Stomach smooth muscle (tissue), 2 donors: ENCODE measurements around the gene IL34.
"Not testable (repeated sequence)": the region's sequence is repeated elsewhere in the genome, so short reads cannot be mapped to it uniquely, and the experiment has no call there.

Source experiments
- H3K27ac ChIP-seq: one replicate; pipeline ENCODE4 v1.7.0; 2013; ENCODE audit warnings: mild to moderate bottlenecking, low read length, inconsistent platforms
- H3K27me3 ChIP-seq, 2 donors: one replicate each; pipeline ENCODE4 v1.7.0; 2013; ENCODE audit warnings: low read length in 2 of 2; ENCODE audit not compliant: insufficient read depth in 2 of 2, control insufficient read depth in 1 of 2
- H3K36me3 ChIP-seq, 2 donors: one replicate each; pipeline ENCODE4 v1.7.0; 2013; ENCODE audit warnings: low read length in 2 of 2; ENCODE audit not compliant: control insufficient read depth in 2 of 2, insufficient read depth in 2 of 2
- H3K4me1 ChIP-seq: one replicate; pipeline ENCODE4 v1.7.0; 2013; ENCODE audit warnings: low read length; ENCODE audit not compliant: control insufficient read depth, insufficient read depth
- H3K4me3 ChIP-seq, 2 donors: one replicate each; pipeline ENCODE4 v1.7.0; 2013; ENCODE audit warnings: low read length in 2 of 2
- H3K9ac ChIP-seq, 2 donors: one replicate each; pipeline ENCODE4 v1.7.0; 2013; ENCODE audit warnings: low read length in 2 of 2, mild to moderate bottlenecking in 1 of 2
- H3K9me3 ChIP-seq, 2 donors: one replicate each; pipeline ENCODE4 v1.7.0; 2013; ENCODE audit warnings: low read length in 2 of 2; ENCODE audit not compliant: control insufficient read depth in 2 of 2
- donor health status: healthy.
- donor health status: Pancreatic carcinoma.

The IL34 gene

GRCh38 chr16:70670175-70670574 lies 23.8 kb downstream of the IL34 start:
- H3K4me3 ChIP-seq, result no peak overlapping the region
- H3K36me3 ChIP-seq, result peaks cover 53 to 62% of the 10 kb centered on the region in 2 donors

GRCh38 chr16:70670938-70671337 lies 24.6 kb downstream of the IL34 start:
- not testable (repeated sequence) for H3K9ac ChIP-seq, H3K9me3 ChIP-seq, H3K4me3 ChIP-seq, H3K27me3 ChIP-seq, H3K27ac ChIP-seq, H3K4me1 ChIP-seq
- peaks cover 51 to 59% of the 10 kb centered on the region in 2 donors for H3K36me3 ChIP-seq

More at GRCh38 chr16:70670175-70670574, 23.8 kb downstream of the IL34 start:
- Histone ChIP-seq H3K27me3 (no peaks in the 10 kb centered on the region), H3K4me1 (peaks cover 2% of the 10 kb centered on the region), H3K27ac (no peak overlapping the region), H3K9me3 (no peaks in the 10 kb centered on the region), H3K9ac (no peak overlapping the region)

GRCh38 chr16:70674221-70675014 lies 28.1 kb downstream of the IL34 start:
- H3K27me3 ChIP-seq, result no peaks in the 10 kb centered on the region
- H3K27ac ChIP-seq, result no peak overlapping the region
- no peak overlapping the region for H3K9ac ChIP-seq
- H3K36me3 ChIP-seq, result peaks cover 59 to 63% of the 10 kb centered on the region in 2 donors
- no peak overlapping the region for H3K4me3 ChIP-seq
- peaks cover 15% of the 10 kb centered on the region for H3K4me1 ChIP-seq
- H3K9me3 ChIP-seq, result no peaks in the 10 kb centered on the region

GRCh38 chr16:70675851-70676513 lies 29.6 kb downstream of the IL34 start:
- Histone ChIP-seq H3K27me3 (no peaks in the 10 kb centered on the region), H3K4me1 (peaks cover 28% of the 10 kb centered on the region), H3K4me3 (no peak overlapping the region), H3K9ac (no peak overlapping the region), H3K36me3 (peaks cover 48 to 55% of the 10 kb centered on the region in 2 donors), H3K9me3 (no peaks in the 10 kb centered on the region), H3K27ac (peak overlapping the region; percentile 37)

GRCh38 chr16:70676675-70677498 lies 30.5 kb downstream of the IL34 start:
- Histone ChIP-seq H3K27ac (peak overlapping the region; percentile 37), H3K9ac (no peak overlapping the region), H3K4me3 (no peak overlapping the region), H3K36me3 (peaks cover 45 to 52% of the 10 kb centered on the region in 2 donors), H3K4me1 (peaks cover 38% of the 10 kb centered on the region), H3K27me3 (no peaks in the 10 kb centered on the region), H3K9me3 (no peaks in the 10 kb centered on the region)

- Histone ChIP-seq H3K9ac (no peak overlapping the region), H3K27ac (peak overlapping the region; percentile 37), H3K4me1 (peaks cover 45% of the 10 kb centered on the region), H3K4me3 (no peak overlapping the region), H3K9me3 (no peaks in the 10 kb centered on the region), H3K27me3 (no peaks in the 10 kb centered on the region), H3K36me3 (peaks cover 44 to 51% of the 10 kb centered on the region in 2 donors)
These were observed 31.3 kb downstream of the IL34 start for GRCh38 chr16:70677499-70678120.

GRCh38 chr16:70678121-70678897 lies 31.9 kb downstream of the IL34 start:
- H3K27me3 ChIP-seq, result no peaks in the 10 kb centered on the region
- H3K36me3 ChIP-seq, result peaks cover 39 to 47% of the 10 kb centered on the region in 2 donors
- H3K27ac ChIP-seq, result peak overlapping the region; percentile 46
- no peak overlapping the region for H3K9ac ChIP-seq
- no peaks in the 10 kb centered on the region for H3K9me3 ChIP-seq
- H3K4me3 ChIP-seq, result no peak overlapping the region
- peaks cover 52% of the 10 kb centered on the region for H3K4me1 ChIP-seq

GRCh38 chr16:70678898-70679670 lies 32.7 kb downstream of the IL34 start:
- no peaks in the 10 kb centered on the region for H3K27me3 ChIP-seq
- H3K4me3 ChIP-seq, result no peak overlapping the region
- peaks cover 39 to 45% of the 10 kb centered on the region in 2 donors for H3K36me3 ChIP-seq
- peaks cover 59% of the 10 kb centered on the region for H3K4me1 ChIP-seq
- no peaks in the 10 kb centered on the region for H3K9me3 ChIP-seq
- no peak overlapping the region for H3K9ac ChIP-seq
- peak overlapping the region; percentile 46 for H3K27ac ChIP-seq

GRCh38 chr16:70679671-70680494 lies 33.5 kb downstream of the IL34 start:
- H3K9ac ChIP-seq, result peak overlapping the region in 1 of 2 donors; percentile 33
- H3K4me1 ChIP-seq, result peaks cover 67% of the 10 kb centered on the region
- H3K27me3 ChIP-seq, result no peaks in the 10 kb centered on the region
- H3K4me3 ChIP-seq, result peak overlapping the region in 1 of 2 donors; percentile 22
- peak overlapping the region; percentile 78 for H3K27ac ChIP-seq
- H3K9me3 ChIP-seq, result no peaks in the 10 kb centered on the region
- peaks cover 34 to 39% of the 10 kb centered on the region in 2 donors for H3K36me3 ChIP-seq
